Smooth muscle cell (in vitro differentiated cells): ENCODE measurements around the gene TBX5. TPM values are rescaled to one million over a fixed set of nuclear protein-coding genes. Genes with fewer than 3 reads are reported as not detected.

ENCODE experiments used
- DNase-seq: peaks from one replicate; lab custom pipeline; 2025; ENCODE audit not compliant: unreplicated experiment; lab: John Stamatoyannopoulos, UW
- H2AFZ ChIP-seq: fragments of 200-600 bp; sonication (generic); 2 replicates; pipeline ENCODE4 v1.6.0; 2016; ENCODE audit warnings: antibody characterized with exemption, low read depth, mild to moderate bottlenecking
- H3F3A ChIP-seq: fragments of 200-600 bp; sonication (generic); 2 replicates; pipeline ENCODE4 v1.6.0; 2017; ENCODE audit warnings: antibody characterized with exemption, low read depth
- H3K27ac ChIP-seq: fragments of 200-600 bp; sonication (generic); 2 replicates; pipeline ENCODE4 v1.5.1; 2016; ENCODE audit warnings: low read depth, mild to moderate bottlenecking
- H3K27me3 ChIP-seq: fragments of 200-600 bp; sonication (generic); 2 replicates; pipeline ENCODE4 v1.6.1; 2016; ENCODE audit warnings: low read depth, mild to moderate bottlenecking
- H3K36me3 ChIP-seq: fragments of 200-600 bp; sonication (generic); 2 replicates; pipeline ENCODE4 v1.5.1; 2016; ENCODE audit warnings: low read depth
- H3K4me1 ChIP-seq: fragments of 200-600 bp; sonication (generic); 2 replicates; pipeline ENCODE4 v1.5.1; 2016; ENCODE audit warnings: low read depth
- H3K4me2 ChIP-seq: fragments of 200-600 bp; sonication (generic); 2 replicates; pipeline ENCODE4 v1.6.0; 2016; ENCODE audit warnings: mild to moderate bottlenecking
- H3K4me3 ChIP-seq: fragments of 200-600 bp; sonication (generic); 2 replicates; pipeline ENCODE4 v1.5.1; 2016; ENCODE audit warnings: mild to moderate bottlenecking
- H3K79me2 ChIP-seq: fragments of 200-600 bp; sonication (generic); 2 replicates; pipeline ENCODE4 v1.6.0; 2016; ENCODE audit warnings: low read depth, mild to moderate bottlenecking
- H3K9ac ChIP-seq: fragments of 200-600 bp; sonication (generic); 2 replicates; pipeline ENCODE4 v1.6.0; 2016; ENCODE audit warnings: low read depth
- H3K9me3 ChIP-seq: fragments of 200-600 bp; sonication (generic); replicated peaks from 2 replicates; pipeline ENCODE4 v1.5.1; 2016; ENCODE audit warnings: low read depth
- H4K20me1 ChIP-seq: fragments of 200-600 bp; sonication (generic); 2 replicates; pipeline ENCODE4 v1.6.0; 2016; ENCODE audit warnings: low read depth
- WGBS: methylation state at CpG from one replicate; pipeline ENCODE4 v1.1.7; 2016; ENCODE audit warnings: low lambda C conversion rate; 5-methylcytosine and 5-hydroxymethylcytosine counted together
- polyA plus RNA-seq: library from polyadenylated mRNA; unstranded; fragments of >200 nt; fragmentation: Nextera tagmentation; extraction: Ambion mirVana; gene quantifications from 2 replicates; pipeline ENCODE4 v1.2.1, GENCODE V29; 2016
- total RNA-seq: library from RNA; depleted of rRNA; stranded (reverse); fragments of >200 nt; gene quantifications from 2 replicates; pipeline ENCODE4 v1.2.3, GENCODE V29; 2014
- TF ChIP-seq, protein P1 (sequence below): fragments of 200-600 bp; sonication (generic); IDR thresholded peaks from 2 replicates; pipeline ENCODE4 v1.5.1; 2017; ENCODE audit warnings: borderline replicate concordance, mild to moderate bottlenecking, antibody characterized with exemption; ENCODE audit not compliant: insufficient read depth, poor library complexity, severe bottlenecking

TBX5 gene
- total and polyA plus RNA-seq, 2 experiments from 2014 or later, result not detected

DNA sequence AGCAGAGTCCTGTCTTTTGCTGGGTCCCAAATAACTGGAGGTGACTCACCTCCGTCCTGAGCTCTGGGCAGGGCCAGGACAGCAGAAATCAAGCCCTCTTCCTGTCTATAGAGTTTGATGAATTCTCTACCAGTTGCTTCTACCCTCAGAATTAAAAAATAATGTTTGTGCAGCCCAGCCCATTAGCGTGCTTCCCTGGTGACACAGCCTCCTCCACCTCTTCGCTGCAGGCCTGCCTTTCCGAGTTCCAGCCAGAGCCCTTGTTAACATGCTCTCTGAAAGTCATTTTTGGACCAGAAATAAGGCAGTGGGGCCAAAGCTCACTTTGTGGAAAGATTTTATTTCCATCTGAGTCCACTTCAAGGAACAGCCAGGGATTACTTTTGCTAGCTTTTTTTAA is 94.0 kb downstream of the TBX5 start:
- no peaks in the 10 kb centered on the region for H3K4me1 ChIP-seq
- TF ChIP-seq, protein P1, sequence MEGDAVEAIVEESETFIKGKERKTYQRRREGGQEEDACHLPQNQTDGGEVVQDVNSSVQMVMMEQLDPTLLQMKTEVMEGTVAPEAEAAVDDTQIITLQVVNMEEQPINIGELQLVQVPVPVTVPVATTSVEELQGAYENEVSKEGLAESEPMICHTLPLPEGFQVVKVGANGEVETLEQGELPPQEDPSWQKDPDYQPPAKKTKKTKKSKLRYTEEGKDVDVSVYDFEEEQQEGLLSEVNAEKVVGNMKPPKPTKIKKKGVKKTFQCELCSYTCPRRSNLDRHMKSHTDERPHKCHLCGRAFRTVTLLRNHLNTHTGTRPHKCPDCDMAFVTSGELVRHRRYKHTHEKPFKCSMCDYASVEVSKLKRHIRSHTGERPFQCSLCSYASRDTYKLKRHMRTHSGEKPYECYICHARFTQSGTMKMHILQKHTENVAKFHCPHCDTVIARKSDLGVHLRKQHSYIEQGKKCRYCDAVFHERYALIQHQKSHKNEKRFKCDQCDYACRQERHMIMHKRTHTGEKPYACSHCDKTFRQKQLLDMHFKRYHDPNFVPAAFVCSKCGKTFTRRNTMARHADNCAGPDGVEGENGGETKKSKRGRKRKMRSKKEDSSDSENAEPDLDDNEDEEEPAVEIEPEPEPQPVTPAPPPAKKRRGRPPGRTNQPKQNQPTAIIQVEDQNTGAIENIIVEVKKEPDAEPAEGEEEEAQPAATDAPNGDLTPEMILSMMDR, result no peak
- H3K27me3 ChIP-seq, result no peaks in the 10 kb centered on the region
- H3F3A ChIP-seq, result no peaks in the 10 kb centered on the region
- DNase-seq, result no peak
- no peak overlapping the region for H3K4me3 ChIP-seq
- WGBS, result 74% methylated on average over 4 of the region's 4 CpGs
- no peak overlapping the region for H2AFZ ChIP-seq
- H3K79me2 ChIP-seq, result no peaks in the 10 kb centered on the region
- no peaks in the 10 kb centered on the region for H3K9me3 ChIP-seq
- no peak overlapping the region for H3K4me2 ChIP-seq
- no peaks in the 10 kb centered on the region for H4K20me1 ChIP-seq
- no peaks in the 10 kb centered on the region for H3K36me3 ChIP-seq
- H3K9ac ChIP-seq, result no peak overlapping the region
- no peak overlapping the region for H3K27ac ChIP-seq

GRCh38 chr12:114306646-114307045 is 99.3 kb downstream of the TBX5 start:
- 23% methylated on average over 1 of the region's 1 CpG for WGBS
- no peaks in the 10 kb centered on the region for H3K4me1 ChIP-seq
- no peak overlapping the region for H2AFZ ChIP-seq
- H3K4me2 ChIP-seq, result peak overlapping the region; percentile 30
- H3K9ac ChIP-seq, result peak overlapping the region; percentile 7
- TF ChIP-seq, protein P1, result no peak
- H3K79me2 ChIP-seq, result no peaks in the 10 kb centered on the region
- no peak for DNase-seq
- H3K27ac ChIP-seq, result peak overlapping the region; percentile 72
- H3K4me3 ChIP-seq, result no peak overlapping the region
- no peaks in the 10 kb centered on the region for H3K27me3 ChIP-seq
- H4K20me1 ChIP-seq, result no peaks in the 10 kb centered on the region
- no peaks in the 10 kb centered on the region for H3K36me3 ChIP-seq
- no peaks in the 10 kb centered on the region for H3K9me3 ChIP-seq
- no peaks in the 10 kb centered on the region for H3F3A ChIP-seq

- H3K27ac ChIP-seq, result no peak overlapping the region
- no peak for DNase-seq
- no peaks in the 10 kb centered on the region for H3K4me1 ChIP-seq
- H3K36me3 ChIP-seq, result no peaks in the 10 kb centered on the region
- H3K27me3 ChIP-seq, result no peaks in the 10 kb centered on the region
- H4K20me1 ChIP-seq, result no peaks in the 10 kb centered on the region
- TF ChIP-seq, protein P1, result no peak
- H2AFZ ChIP-seq, result no peak overlapping the region
- H3K4me3 ChIP-seq, result no peak overlapping the region
- no peaks in the 10 kb centered on the region for H3K79me2 ChIP-seq
- H3F3A ChIP-seq, result no peaks in the 10 kb centered on the region
- H3K4me2 ChIP-seq, result no peak overlapping the region
- no peak overlapping the region for H3K9ac ChIP-seq
- H3K9me3 ChIP-seq, result no peaks in the 10 kb centered on the region
Observed at GRCh38 chr12:114305446-114305845, 100.5 kb downstream of the TBX5 start.
